T-helper 1 cell treated with Interleukin-12 subunit alpha and Interleukin-12 subunit beta and Interleukin-4 antibody, amounts not matched to agents 30 ng/mL and 1 ng/mL, for 36 hours (primary cell): Measurements from ENCODE around the gene GPRIN2. TPM values are rescaled to one million over a fixed set of nuclear protein-coding genes. Genes with fewer than 3 reads are reported as not detected.

Experiments
- intact Hi-C: fragments of 100-400 bp; cut with micrococcal nuclease; formaldehyde crosslinking; loops from one replicate; pipeline ENCODE4 v1.15.1; 2024
- total RNA-seq: library from RNA; stranded (reverse); gene quantifications from 2 replicates; pipeline ENCODE4 v1.2.3, GENCODE V29; 2022

Gene GPRIN2
- total RNA-seq, 1 donor from 2014 or later = not detected

- intact Hi-C loops = loop anchor here (2.0 kb wide), 1 partner anchor 19 kb away; no protein-coding TSS in a partner anchor
These were observed 7.0 kb downstream of the GPRIN2 start for GRCh38 chr10:46549171-46550075.

GRCh38 chr10:46548498-46549090 is 7.9 kb downstream of the GPRIN2 start:
- intact Hi-C loops = no loop called here

- intact Hi-C loops = no loop called here
These were observed 8.6 kb downstream of the GPRIN2 start for GRCh38 chr10:46547541-46548497.

GRCh38 chr10:46546591-46547540 is 9.6 kb downstream of the GPRIN2 start:
- intact Hi-C loops = no loop called here

GRCh38 chr10:46545861-46546590 is 10.4 kb downstream of the GPRIN2 start:
- intact Hi-C loops = no loop called here

- intact Hi-C loops = no loop called here
These were observed 11.3 kb downstream of the GPRIN2 start for GRCh38 chr10:46544989-46545791.

GRCh38 chr10:46543466-46544377 is 12.7 kb downstream of the GPRIN2 start:
- intact Hi-C loops = no loop called here

- intact Hi-C loops = no loop called here
These were observed 13.6 kb downstream of the GPRIN2 start for GRCh38 chr10:46542567-46543465.

GRCh38 chr10:46541735-46542566 is 14.5 kb downstream of the GPRIN2 start:
- intact Hi-C loops = no loop called here

GRCh38 chr10:46541017-46541661 is 15.3 kb downstream of the GPRIN2 start:
- intact Hi-C loops = no loop called here

- intact Hi-C loops = no loop called here
These were observed 15.9 kb downstream of the GPRIN2 start for GRCh38 chr10:46540412-46541016.

GRCh38 chr10:46539596-46540411 is 16.7 kb downstream of the GPRIN2 start:
- intact Hi-C loops = no loop called here

GRCh38 chr10:46538717-46539426 is 17.6 kb downstream of the GPRIN2 start:
- intact Hi-C loops = no loop called here
